ENCODE results near the gene POU4F1. TPM values are rescaled to one million over a fixed set of nuclear protein-coding genes. Genes with fewer than 3 reads are reported as not detected.
A peak's percentile ranks its signal among the peaks of the same experiment; 100 is the strongest.

The POU4F1 gene
- total and polyA plus RNA-seq, 2 of the 13 experiments (the other 11 are each of a cell fraction or from before 2014, with no cell fraction given) = 1.0 to 1.1 TPM

DNA sequence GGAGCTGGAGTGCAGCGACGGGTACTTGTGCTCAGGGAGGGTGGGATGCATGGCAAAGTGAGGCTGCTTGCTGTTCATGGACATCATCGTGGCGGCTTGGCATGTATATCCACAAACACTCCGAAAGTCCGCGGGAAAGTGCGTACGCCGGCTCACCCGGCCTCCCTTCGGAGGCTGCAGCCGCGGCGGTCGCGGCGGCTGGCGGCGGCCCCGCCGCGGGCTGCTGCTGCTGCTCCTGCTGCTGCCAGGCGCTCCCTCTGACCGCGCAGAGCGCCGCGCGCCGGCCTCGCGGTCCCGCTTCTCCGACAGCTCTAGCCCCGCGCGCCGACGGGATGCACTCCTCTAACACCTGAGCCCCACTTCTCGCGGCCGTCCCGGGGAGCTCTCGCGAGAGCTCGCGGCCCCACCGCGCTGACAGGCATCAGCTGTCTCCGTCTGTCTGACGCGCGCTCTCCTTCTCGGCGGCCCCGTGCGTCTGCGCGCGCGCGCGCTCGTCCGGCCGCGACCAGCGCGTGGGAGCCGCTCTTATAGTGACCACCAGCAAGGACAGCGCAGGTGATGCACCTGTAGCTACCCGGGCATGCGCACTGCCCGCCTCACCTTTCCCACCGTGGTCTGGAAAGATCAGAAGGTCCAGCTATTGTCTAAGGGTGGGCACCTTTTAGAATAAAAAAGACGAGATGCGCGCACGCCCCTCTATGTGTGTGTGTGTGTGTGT is at the start of gene POU4F1 (continued):
- TF ChIP-seq, protein P1, sequence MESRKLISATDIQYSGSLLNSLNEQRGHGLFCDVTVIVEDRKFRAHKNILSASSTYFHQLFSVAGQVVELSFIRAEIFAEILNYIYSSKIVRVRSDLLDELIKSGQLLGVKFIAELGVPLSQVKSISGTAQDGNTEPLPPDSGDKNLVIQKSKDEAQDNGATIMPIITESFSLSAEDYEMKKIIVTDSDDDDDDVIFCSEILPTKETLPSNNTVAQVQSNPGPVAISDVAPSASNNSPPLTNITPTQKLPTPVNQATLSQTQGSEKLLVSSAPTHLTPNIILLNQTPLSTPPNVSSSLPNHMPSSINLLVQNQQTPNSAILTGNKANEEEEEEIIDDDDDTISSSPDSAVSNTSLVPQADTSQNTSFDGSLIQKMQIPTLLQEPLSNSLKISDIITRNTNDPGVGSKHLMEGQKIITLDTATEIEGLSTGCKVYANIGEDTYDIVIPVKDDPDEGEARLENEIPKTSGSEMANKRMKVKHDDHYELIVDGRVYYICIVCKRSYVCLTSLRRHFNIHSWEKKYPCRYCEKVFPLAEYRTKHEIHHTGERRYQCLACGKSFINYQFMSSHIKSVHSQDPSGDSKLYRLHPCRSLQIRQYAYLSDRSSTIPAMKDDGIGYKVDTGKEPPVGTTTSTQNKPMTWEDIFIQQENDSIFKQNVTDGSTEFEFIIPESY (CRISPR knock-in tag; IDR thresholded peaks at IDR 0.05) = no peak
- TF ChIP-seq SRY (CRISPR knock-in tag; IDR thresholded peaks at IDR 0.05) (no peak), ZNF567 (CRISPR knock-in tag; IDR thresholded peaks at IDR 0.05; ENCODE audit: borderline replicate concordance) (no peak), JUNB (CRISPR knock-in tag; IDR thresholded peaks at IDR 0.05; ENCODE audit: borderline replicate concordance) (no peak), CAMTA2 (CRISPR knock-in tag; IDR thresholded peaks at IDR 0.05; ENCODE audit: borderline replicate concordance) (0 out of 2 replicates have a peak, but pooled peaks have one; percentile 21)

DNA sequence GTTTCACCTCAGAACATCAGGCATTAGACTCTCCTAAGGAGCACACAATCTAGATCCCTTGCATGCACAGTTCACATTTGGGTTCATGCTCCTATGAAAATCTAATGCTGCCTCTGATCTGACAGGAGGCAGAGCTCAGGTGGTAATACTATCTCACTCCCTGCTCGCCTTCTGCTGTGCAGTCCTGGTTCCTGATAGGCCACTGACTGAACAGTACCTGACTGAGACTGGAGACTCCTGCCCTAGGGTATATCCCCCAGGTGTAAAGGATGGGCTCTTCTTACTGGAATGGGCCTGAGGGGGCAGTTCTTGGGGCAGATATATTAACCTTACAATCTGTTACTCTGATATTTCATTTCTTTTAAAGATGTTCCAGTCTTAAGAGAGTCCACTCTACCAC is 49.3 kb upstream of the POU4F1 start:
- FAIRE-seq = no peak
- Histone ChIP-seq H3K4me2 (ENCODE audit: low read depth, low read length) (no peak overlapping the region), H3K27me3 (ENCODE audit: control insufficient read depth in 1 of 2, insufficient read depth in 2 of 2, low read length in 2 of 2) (no peaks in the 10 kb centered on the region), H3K9me3 (ENCODE audit: low read length) (no peaks in the 10 kb centered on the region), H3K4me3 (replicated peaks in 1 of 3; ENCODE audit: insufficient read depth in 1 of 3, low read depth in 2 of 3, low read length in 3 of 3) (no peak overlapping the region), H4K20me1 (ENCODE audit: insufficient read depth, low read length) (peaks cover 8% of the 10 kb centered on the region; the same call in 1 of the 2 replicates), H3K27ac (ENCODE audit: extremely low read length, insufficient read depth, low read length) (no peak overlapping the region), H3K79me2 (ENCODE audit: insufficient read depth, low read length) (peaks cover 95% of the 10 kb centered on the region), H3K36me3 (replicated peaks in 1 of 2; ENCODE audit: control insufficient read depth in 1 of 2, insufficient read depth in 2 of 2, low read length in 2 of 2) (no peaks in the 10 kb centered on the region; a peak in 1 of 5 replicates), H3K4me1 (ENCODE audit: insufficient read depth, low read length) (peaks cover 50% of the 10 kb centered on the region), H3K9ac (ENCODE audit: insufficient read depth, low read depth, low read length) (no peak overlapping the region), H2AFZ (ENCODE audit: low read length) (no peak overlapping the region)
- in situ Hi-C loops (cut with HindIII; ENCODE audit: extremely low pct_ligation_motif_present, low pct_unique_long_range_greater_than_20kb) (no loop called here), intact Hi-C loops (cut with micrococcal nuclease; ENCODE audit: unreplicated experiment) (no loop called here)
- ATAC-seq = no peak
- POLR2A ChIA-PET = no interaction called here
- WGBS (ENCODE audit: low lambda C conversion rate) = 100% methylated on average over 1 of the region's 1 CpG
- no peak for DNase-seq (ENCODE audit: low spot score)
- BruUV-seq (replicated peaks) = no TSS peak
- CTCF ChIA-PET (ENCODE audit: low intra/inter-chr PET ratio, low total read pairs) = no interaction called here
- TF ChIP-seq, protein P2, sequence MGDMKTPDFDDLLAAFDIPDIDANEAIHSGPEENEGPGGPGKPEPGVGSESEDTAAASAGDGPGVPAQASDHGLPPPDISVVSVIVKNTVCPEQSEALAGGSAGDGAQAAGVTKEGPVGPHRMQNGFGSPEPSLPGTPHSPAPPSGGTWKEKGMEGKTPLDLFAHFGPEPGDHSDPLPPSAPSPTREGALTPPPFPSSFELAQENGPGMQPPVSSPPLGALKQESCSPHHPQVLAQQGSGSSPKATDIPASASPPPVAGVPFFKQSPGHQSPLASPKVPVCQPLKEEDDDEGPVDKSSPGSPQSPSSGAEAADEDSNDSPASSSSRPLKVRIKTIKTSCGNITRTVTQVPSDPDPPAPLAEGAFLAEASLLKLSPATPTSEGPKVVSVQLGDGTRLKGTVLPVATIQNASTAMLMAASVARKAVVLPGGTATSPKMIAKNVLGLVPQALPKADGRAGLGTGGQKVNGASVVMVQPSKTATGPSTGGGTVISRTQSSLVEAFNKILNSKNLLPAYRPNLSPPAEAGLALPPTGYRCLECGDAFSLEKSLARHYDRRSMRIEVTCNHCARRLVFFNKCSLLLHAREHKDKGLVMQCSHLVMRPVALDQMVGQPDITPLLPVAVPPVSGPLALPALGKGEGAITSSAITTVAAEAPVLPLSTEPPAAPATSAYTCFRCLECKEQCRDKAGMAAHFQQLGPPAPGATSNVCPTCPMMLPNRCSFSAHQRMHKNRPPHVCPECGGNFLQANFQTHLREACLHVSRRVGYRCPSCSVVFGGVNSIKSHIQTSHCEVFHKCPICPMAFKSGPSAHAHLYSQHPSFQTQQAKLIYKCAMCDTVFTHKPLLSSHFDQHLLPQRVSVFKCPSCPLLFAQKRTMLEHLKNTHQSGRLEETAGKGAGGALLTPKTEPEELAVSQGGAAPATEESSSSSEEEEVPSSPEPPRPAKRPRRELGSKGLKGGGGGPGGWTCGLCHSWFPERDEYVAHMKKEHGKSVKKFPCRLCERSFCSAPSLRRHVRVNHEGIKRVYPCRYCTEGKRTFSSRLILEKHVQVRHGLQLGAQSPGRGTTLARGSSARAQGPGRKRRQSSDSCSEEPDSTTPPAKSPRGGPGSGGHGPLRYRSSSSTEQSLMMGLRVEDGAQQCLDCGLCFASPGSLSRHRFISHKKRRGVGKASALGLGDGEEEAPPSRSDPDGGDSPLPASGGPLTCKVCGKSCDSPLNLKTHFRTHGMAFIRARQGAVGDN (CRISPR knock-in tag; IDR thresholded peaks at IDR 0.05) = no peak
- TF ChIP-seq KDM5A (IDR thresholded peaks at IDR 0.05; ENCODE audit: borderline replicate concordance, low read length) (no peak), ZNF510 (CRISPR knock-in tag; IDR thresholded peaks at IDR 0.05; ENCODE audit: low read depth) (no peak), ZBTB38 (CRISPR knock-in tag; IDR thresholded peaks at IDR 0.05) (no peak), NCOA2 (CRISPR knock-in tag; IDR thresholded peaks at IDR 0.05) (no peak), ZNF672 (CRISPR knock-in tag; IDR thresholded peaks at IDR 0.05) (no peak), TCF12 (IDR thresholded peaks at IDR 0.05) (no peak), TCF12 (CRISPR knock-in tag; IDR thresholded peaks at IDR 0.05) (no peak), ZBTB20 (CRISPR knock-in tag; IDR thresholded peaks at IDR 0.05; ENCODE audit: borderline replicate concordance, low read depth) (no peak), PAF1 (CRISPR knock-in tag; IDR thresholded peaks at IDR 0.05) (no peak)
- TF ChIP-seq, protein P3, sequence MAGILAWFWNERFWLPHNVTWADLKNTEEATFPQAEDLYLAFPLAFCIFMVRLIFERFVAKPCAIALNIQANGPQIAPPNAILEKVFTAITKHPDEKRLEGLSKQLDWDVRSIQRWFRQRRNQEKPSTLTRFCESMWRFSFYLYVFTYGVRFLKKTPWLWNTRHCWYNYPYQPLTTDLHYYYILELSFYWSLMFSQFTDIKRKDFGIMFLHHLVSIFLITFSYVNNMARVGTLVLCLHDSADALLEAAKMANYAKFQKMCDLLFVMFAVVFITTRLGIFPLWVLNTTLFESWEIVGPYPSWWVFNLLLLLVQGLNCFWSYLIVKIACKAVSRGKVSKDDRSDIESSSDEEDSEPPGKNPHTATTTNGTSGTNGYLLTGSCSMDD (CRISPR knock-in tag; IDR thresholded peaks at IDR 0.05) = no peak
